ENCODE data around the gene CDC42BPB.

Gene CDC42BPB, protein sequence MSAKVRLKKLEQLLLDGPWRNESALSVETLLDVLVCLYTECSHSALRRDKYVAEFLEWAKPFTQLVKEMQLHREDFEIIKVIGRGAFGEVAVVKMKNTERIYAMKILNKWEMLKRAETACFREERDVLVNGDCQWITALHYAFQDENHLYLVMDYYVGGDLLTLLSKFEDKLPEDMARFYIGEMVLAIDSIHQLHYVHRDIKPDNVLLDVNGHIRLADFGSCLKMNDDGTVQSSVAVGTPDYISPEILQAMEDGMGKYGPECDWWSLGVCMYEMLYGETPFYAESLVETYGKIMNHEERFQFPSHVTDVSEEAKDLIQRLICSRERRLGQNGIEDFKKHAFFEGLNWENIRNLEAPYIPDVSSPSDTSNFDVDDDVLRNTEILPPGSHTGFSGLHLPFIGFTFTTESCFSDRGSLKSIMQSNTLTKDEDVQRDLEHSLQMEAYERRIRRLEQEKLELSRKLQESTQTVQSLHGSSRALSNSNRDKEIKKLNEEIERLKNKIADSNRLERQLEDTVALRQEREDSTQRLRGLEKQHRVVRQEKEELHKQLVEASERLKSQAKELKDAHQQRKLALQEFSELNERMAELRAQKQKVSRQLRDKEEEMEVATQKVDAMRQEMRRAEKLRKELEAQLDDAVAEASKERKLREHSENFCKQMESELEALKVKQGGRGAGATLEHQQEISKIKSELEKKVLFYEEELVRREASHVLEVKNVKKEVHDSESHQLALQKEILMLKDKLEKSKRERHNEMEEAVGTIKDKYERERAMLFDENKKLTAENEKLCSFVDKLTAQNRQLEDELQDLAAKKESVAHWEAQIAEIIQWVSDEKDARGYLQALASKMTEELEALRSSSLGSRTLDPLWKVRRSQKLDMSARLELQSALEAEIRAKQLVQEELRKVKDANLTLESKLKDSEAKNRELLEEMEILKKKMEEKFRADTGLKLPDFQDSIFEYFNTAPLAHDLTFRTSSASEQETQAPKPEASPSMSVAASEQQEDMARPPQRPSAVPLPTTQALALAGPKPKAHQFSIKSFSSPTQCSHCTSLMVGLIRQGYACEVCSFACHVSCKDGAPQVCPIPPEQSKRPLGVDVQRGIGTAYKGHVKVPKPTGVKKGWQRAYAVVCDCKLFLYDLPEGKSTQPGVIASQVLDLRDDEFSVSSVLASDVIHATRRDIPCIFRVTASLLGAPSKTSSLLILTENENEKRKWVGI (N-terminal part only)

DNA sequence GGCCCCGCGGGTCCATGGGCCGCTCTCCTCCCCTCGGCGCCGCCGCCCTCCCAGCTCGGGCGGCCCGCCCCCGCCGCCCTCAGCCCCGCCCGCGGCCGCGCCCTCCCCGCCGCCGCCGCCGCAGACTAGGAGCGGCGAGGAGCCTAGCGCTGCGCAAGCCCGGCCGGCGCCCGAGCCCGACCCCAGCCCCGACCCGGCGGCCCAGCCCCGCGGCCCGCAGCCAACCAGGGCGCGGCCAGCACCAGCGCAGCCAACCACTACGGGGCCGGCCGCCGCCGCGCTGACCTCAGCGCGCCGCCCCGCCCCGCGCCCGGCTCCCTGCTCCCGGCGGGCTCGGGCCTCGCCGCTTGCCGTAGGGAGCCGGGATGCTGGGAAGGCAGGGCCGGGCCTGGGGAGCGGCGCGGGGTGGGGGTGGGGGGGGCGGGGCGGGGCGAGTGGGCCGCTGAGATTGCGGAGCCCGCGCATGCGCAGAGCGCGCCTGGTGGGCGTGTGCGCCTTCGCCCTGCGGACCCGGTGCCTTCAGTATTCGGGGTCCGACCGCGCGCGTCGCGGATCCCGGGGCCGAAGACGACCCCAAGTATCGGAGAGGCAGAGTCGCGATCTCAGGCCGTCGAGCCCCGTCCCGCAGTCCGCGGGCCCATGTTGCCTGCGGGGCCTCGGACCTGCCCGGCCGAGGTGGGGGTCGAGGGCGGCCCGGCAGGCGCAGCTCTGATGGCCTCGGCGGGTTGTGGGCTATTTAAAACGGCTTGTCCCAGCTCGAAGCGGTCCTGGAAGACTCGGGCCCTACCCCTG, at the start of gene CDC42BPB:
Gene CDC42BPB, minus strand, starts transcription at position 178 of the 792 bp plus-strand sequence. CDS start 376 bp downstream, outside the sequence.
- peak in 55 of 56 donors; percentile 28 to 93 (median 80) for DNase-seq

DNA sequence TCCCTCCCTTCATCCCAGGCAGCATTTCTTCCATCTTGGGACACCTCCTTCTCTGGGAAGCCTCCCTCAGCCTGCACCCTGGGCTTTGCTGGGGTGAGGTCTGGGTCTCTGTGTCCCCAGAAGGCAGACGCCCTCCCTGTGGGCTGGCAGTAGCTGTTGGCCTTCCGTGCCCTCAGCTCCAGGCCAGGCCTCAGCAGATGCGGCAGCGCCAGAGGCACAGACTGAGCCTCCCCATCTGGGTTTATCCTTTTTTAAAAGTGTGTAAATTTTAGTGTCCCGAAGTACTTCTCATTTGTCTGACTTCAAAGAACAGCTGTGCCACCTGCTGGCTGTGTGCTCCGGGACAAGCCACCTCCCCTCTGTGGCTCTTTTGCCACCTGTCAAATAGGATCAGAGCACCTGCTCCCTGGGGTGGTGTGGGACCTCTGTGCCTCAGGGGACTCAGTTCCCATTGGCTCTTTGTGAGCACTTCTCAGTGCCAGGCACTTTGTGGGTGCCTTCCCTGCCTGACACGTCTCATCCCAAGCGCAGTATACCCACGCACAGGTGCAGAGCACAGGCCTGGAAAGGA, 48.3 kb upstream of the CDC42BPB start:
- DNase-seq: no peak

DNA sequence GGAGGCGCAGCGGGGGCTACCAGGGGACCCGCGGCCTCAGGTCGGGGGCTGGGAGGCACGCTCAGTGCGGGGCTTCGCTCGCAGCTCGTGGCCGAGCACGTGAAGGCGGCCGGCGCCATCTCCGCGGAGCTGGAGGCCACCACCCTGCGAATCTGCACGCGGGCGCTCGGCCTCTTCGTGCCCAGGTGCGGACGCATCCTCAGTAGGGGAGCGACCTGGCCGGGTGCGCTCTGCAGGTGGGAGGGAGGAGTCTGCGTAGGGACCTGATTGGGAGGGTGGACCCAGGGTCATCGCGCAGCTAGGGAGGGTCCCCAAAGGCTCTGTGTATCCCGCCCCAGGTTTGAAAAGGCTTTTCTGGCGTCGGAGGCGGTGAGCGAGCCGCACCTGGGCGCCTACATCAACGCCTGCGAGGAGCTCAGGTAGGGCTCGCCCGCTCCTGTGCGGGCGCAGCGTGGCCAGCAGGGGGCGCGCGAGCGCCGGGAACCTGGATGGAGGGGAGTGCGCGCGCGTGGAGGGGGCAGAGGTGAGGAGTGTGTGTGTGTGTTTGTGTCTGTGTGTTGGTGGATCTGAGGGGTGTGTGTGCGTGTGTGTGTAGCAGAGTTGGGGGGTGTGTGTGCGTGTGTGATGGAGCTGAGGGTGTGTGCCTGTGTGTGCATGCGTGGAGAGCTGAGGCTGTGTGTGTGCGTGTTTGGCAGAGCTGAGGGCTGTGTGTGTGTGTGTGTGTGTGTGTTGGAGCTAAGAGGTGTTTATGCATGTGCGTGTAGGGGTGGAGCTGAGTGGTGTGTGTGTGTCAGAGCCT, 47.5 kb upstream of the CDC42BPB start:
- DNase-seq: peak in 39 of 56 donors; percentile 15 to 78 (median 35)

GRCh38 chr14:103104389-103104653, 47.0 kb upstream of the CDC42BPB start:
- no peak for DNase-seq

- no peak for DNase-seq
Observed at GRCh38 chr14:103103461-103104388, 46.4 kb upstream of the CDC42BPB start.

DNA sequence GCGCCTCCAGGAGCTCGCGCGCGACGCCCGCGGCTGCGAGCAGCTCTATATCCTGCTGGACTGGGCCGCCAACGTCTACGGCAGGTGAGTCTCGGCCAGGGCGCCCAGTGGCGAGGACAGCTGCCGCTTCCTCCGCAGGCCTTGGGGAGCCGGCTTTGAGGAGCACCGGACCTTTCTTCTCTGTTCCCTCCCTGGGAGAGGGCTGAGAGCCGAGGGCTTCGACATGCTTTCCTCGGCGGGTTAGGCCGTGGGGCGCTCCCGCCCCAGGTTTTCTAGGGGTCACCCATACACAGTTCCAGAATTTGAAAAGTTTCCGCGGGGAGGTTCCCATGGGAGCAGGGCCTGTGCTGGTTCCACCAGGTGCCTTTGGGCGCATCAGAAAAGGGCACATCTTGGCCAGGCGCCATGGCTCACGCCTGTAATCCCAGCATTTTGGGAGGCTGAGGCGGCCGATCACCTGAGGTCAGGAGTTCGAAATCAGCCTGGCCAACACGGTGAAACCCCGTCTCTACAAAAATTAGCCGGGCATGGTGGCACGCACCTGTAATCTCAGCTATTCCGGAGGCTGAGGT, 45.4 kb upstream of the CDC42BPB start:
- DNase-seq: no peak

- DNase-seq: no peak
Observed at GRCh38 chr14:103101963-103102688, 44.8 kb upstream of the CDC42BPB start.

DNA sequence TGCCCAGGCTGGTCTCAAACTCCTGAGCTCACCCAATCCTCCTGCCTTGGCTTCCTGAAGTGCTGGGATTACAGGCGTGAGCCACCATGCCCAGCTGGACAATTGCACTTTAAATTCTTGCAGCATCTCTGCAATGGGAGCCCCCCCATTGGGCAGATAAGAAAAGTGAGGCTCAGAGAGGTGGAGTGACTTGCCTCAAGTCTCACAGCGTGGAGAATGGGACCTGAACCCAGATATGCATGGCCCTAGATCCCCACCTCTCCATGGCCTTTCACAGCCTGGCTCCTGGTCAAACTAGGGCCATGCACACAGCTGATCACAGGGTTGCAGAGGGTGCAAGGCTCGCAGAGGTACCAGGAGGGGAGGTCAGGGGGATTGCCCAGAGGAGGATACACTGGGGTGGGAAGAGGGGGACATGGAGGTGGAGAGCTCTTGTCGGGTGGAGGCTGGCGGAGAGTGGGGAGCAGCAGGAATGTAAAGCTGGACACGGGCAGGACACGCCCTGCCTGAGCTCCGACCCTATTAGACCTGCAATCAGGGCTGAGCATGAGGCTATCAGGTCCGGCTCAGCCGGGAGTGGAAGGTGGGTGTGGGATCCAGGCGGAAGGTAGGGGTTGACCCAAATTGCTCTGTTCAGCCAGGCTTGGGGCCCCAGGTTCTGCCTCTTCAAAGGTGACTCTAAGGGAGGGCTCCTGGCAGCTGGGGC, 44.1 kb upstream of the CDC42BPB start:
- DNase-seq: no peak

DNA sequence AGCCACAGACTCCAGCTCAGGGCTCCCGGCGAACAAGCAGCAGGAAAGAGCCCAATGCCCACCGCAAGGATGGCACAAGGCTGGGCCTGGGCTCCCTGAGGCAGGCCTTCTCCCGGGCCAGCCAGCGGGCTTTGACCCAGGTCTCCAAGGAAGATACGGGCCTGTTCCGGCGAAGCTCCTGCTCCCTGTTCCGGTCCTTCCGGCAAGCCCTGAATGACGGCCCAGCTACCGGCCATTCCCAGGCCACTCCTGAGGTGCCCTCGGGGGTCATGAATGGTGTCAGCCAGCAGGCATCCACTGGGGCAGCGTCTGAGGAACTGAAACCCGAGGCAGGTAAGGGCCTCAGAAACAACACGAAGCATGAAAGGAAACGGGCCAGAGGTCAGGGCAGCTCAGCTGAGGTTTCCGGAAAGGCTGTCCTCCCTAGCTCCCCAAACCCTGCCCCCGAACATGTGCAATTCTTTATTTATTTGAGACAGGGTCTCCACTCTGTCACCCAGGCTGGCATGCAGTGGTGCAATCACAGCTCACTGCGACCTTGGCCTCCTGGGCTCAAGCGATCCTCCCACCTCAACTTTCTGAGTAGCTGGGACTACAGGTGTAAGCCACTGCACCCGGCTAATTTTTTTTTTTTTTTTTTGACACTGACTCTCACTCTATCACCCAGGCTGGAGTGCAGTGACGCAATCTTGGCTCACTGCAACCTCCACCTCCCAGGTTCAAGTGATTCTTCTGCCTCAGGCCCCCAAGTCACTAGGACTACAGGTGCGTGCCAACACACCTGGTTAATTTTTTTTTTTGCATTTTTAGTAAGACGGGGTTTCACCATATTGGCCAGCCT, 43.2 kb upstream of the CDC42BPB start:
- no peak for DNase-seq

DNA sequence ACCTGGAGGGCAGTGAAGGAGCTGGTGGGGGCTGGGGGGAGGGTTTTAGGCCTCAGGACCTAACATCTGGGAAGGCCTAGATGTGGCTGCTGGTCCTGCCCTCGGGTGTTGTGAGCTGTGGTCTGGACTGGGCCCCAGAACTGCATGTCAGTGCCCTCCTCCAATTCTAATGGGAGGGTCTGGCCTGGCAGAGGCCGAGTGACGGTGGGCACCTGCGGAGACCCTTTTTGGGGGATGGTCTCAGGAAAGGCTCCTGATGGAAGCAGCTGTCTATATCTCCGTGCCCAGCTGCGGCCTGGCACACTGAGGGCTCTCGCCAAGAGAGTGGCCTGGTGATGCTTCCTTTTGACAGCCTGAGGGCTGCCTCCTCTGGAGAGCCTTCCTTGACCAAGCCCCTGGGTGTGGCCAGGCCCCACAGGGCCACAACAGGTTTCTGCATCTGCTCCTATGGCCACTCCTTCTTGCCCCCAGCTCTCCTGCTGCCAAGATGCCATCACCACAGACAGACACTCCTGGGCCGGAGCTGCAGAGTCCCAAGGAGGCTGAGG, 42.5 kb upstream of the CDC42BPB start:
- no peak for DNase-seq

- DNase-seq: no peak
Observed at GRCh38 chr14:103099081-103099732, 41.9 kb upstream of the CDC42BPB start.

DNA sequence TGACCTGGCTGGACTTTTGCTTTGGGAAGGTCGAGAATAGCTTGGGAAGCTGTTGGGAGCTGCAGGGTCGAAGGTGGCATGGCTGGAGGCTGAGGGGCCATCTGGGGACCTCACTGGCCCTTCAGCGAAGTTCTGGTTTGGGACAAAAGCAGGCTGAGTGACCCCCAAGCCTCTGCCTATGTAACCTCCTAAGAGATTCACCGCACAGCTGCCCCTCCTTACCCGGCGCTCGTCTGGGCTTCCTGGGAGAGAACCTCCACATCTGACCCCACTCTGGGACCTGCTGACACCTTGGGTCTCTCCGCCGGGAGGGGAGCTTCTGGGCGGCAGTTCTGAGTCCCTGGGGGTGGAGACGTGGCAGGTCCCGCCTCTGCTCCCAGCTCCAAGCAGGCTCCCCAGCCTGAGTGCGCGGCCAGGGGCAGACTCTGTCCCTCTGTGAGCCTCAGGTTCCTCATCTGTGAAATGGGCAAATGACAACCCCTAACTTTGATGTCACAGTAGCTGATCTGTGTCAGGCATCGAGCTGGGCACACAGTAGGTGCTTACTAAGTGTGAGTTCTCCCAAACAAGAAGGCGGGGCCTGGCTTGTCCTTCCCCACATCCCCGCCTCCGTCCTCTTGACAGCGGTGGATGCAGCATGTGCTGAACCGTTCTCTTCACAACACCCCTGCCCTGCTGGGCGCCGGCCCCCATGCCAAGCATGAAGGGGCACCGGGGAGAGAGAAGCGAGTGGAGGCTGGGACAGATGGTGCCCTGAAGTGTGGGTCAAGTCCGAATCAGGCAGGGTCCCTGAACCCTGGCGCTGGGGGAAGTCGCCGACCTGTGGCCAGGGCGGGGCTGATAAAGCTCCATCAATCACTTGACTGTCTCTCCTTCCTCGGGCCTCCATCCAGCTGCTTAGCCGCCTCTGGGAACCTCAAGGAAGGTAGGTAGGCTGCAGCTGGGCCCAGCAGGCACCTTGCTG, 40.9 kb upstream of the CDC42BPB start:
- DNase-seq: no peak

DNA sequence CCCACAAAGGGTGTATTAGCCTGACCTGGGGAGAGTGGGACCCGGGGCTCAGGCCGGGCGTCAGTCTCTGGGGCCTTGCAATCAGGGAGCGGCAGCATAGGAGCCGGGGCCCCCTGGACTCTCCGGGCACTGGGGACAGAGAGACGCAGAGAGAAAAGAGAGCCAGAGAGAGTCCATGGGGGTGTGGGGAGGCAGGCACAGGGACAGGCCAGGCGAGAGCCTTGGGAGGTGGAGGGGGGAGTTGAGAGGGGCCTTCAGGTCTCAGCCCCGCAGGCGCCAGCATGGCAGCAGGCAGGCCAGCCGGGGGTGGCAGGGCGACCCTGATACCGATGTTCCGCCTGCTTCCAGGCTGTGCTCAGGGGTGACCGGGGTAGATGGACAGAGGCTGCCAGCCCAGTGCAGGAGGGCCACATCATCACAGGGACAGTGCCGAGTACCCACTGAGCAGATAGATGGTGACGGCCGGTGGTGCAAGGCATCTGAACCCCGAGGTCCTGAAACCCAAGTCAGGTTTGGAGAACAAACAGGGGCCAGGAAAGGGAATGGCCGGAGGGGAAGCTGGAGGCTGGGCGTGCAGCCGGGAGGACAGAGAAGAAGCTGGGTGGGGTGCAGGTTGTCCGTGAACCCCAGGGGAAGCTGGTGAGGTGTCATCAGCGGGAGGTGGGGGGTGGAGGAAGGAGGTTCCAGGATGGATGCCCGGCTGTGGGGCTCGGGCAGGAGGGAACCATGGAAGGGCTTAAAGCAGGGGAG, 40.1 kb upstream of the CDC42BPB start:
- DNase-seq: no peak
